GM18868 (cell line): ENCODE results near the gene UGT3A2.

ENCODE experiments used
- ATAC-seq: cut with Tn5 transposase; IDR thresholded peaks from one replicate; pipeline ENCODE4 v1.9.1; 2021; ENCODE audit warnings: mild to moderate bottlenecking, moderate library complexity; ENCODE audit not compliant: unreplicated experiment

The UGT3A2 gene

GRCh38 chr5:36017004-36017403, 49.7 kb downstream of the UGT3A2 start:
- no peak for ATAC-seq

GRCh38 chr5:36013182-36013581, 53.5 kb downstream of the UGT3A2 start:
- ATAC-seq, result no peak

GRCh38 chr5:36009698-36010097, 57.0 kb downstream of the UGT3A2 start:
- no peak for ATAC-seq

- no peak for ATAC-seq
Measured at GRCh38 chr5:36007366-36007765, 59.3 kb downstream of the UGT3A2 start.

GRCh38 chr5:36006163-36006562, 60.5 kb downstream of the UGT3A2 start:
- ATAC-seq, result no peak

- no peak for ATAC-seq
Measured at GRCh38 chr5:36001032-36001431, 65.7 kb downstream of the UGT3A2 start.

GRCh38 chr5:35999547-35999946, 67.1 kb downstream of the UGT3A2 start:
- ATAC-seq, result no peak

GRCh38 chr5:35996076-35996475, 70.6 kb downstream of the UGT3A2 start:
- ATAC-seq, result no peak

- ATAC-seq, result no peak
Measured at GRCh38 chr5:35990941-35991611, 75.6 kb downstream of the UGT3A2 start, which contains the start of gene UGT3A1. Gene UGT3A1 (minus strand): TSS chr5:35991390. CDS start chr5:35991240, 150 bp downstream.

GRCh38 chr5:35990520-35990919, 76.2 kb downstream of the UGT3A2 start:
- ATAC-seq, result no peak

- no peak for ATAC-seq
Measured at GRCh38 chr5:35988529-35988928, 78.2 kb downstream of the UGT3A2 start.

GRCh38 chr5:35987776-35988175, 78.9 kb downstream of the UGT3A2 start:
- no peak for ATAC-seq
